ENCODE measurements around the gene CPSF4L.

DNA sequence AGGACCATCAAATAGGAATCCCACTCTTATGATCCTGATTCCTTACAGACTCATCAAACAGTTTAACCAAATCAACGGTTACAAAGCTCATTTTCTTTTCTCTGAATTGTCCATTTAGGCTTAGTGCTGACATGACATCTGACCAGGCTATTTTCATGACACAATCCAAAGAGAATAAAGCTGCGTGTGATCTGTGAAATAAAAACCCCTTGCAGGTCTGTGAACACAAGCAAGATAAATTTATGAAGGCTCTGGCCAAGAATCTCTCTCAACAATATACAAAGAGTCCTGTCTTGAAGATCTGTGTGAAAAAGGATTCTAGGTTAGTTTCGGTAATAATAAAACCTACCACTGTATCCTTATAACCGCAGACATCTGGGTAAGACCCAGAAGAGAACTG lies 46.8 kb downstream of the CPSF4L start:
- TF ChIP-seq, protein P1, sequence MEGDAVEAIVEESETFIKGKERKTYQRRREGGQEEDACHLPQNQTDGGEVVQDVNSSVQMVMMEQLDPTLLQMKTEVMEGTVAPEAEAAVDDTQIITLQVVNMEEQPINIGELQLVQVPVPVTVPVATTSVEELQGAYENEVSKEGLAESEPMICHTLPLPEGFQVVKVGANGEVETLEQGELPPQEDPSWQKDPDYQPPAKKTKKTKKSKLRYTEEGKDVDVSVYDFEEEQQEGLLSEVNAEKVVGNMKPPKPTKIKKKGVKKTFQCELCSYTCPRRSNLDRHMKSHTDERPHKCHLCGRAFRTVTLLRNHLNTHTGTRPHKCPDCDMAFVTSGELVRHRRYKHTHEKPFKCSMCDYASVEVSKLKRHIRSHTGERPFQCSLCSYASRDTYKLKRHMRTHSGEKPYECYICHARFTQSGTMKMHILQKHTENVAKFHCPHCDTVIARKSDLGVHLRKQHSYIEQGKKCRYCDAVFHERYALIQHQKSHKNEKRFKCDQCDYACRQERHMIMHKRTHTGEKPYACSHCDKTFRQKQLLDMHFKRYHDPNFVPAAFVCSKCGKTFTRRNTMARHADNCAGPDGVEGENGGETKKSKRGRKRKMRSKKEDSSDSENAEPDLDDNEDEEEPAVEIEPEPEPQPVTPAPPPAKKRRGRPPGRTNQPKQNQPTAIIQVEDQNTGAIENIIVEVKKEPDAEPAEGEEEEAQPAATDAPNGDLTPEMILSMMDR (IDR thresholded peaks at IDR 0.05): no peak
- TF ChIP-seq POLR2A (IDR thresholded peaks at IDR 0.05): no peak

Measured in ovary (tissue), 3 donors.